AG04450 (cell line): ENCODE measurements around the gene NCF4. TPM values are rescaled to one million over a fixed set of nuclear protein-coding genes. Genes with fewer than 3 reads are reported as not detected.

Experiments
- CTCF ChIA-PET: fragments of 300-600, 350-600 bp; formaldehyde crosslinking; extraction: SDS; loops from one replicate; lab custom pipeline; 2022; ENCODE audit warnings: antibody characterized with exemption, inconsistent platforms; lab: Charles Lee
- POLR2A ChIA-PET: fragments of 350-600 bp; formaldehyde crosslinking; extraction: SDS; loops from one replicate; lab custom pipeline; 2021; ENCODE audit warnings: antibody characterized with exemption, inconsistent platforms; lab: Yijun Ruan, JAX
- DNase-seq: peaks from one replicate; pipeline ENCODE4 v3.0.0-alpha.2; 2011; ENCODE audit warnings: low read depth, low spot score
- H3K27ac ChIP-seq: one replicate; pipeline ENCODE4 v1.5.1; 2012; ENCODE audit warnings: low read depth, low read length, control low read depth
- H3K27me3 ChIP-seq: one replicate; pipeline ENCODE4 v1.6.0; 2012; ENCODE audit warnings: low read length; ENCODE audit not compliant: control insufficient read depth, insufficient read depth
- H3K4me3 ChIP-seq: 2 replicates; pipeline ENCODE4 v1.5.1; 2011; ENCODE audit warnings: mild to moderate bottlenecking, low read depth, low read length, control low read depth
- H3K9me3 ChIP-seq: 2 replicates; pipeline ENCODE4 v1.5.1; 2012; ENCODE audit warnings: low read length; ENCODE audit not compliant: control insufficient read depth, insufficient read depth
- polyA plus RNA-seq: library from polyadenylated mRNA; depleted of rRNA; stranded (reverse); fragments of >200 nt; gene quantifications from 2 replicates; pipeline ENCODE4 v1.2.3, GENCODE V29; 2011
- TF ChIP-seq, protein P1 (sequence below): IDR thresholded peaks from 2 replicates; pipeline ENCODE4 v1.5.1; 2011; ENCODE audit warnings: low read depth, low read length, control low read depth, inconsistent platforms

Gene NCF4
- polyA plus RNA-seq, 1 experiment = not detected

DNA sequence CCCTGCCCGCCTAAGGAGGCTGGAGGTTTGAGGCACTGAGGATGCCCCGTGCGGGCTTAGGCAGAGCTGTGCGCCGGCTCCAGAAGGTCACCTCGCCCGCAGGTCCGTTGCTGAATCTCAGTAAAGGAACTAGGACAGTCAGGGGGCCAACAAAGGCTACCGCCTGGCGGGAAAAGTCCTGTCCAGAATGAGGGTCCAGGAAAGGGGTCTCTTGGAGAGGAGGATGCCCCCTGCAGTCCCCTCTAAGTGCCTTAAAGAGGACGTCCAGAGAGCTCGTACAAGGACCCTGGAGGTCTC is 44.5 kb upstream of the NCF4 start:
- POLR2A ChIA-PET = no interaction called here
- Histone ChIP-seq H3K27ac (no peak overlapping the region), H3K4me3 (no peak overlapping the region), H3K27me3 (peaks cover 76% of the 10 kb centered on the region), H3K9me3 (no peaks in the 10 kb centered on the region)
- TF ChIP-seq, protein P1, sequence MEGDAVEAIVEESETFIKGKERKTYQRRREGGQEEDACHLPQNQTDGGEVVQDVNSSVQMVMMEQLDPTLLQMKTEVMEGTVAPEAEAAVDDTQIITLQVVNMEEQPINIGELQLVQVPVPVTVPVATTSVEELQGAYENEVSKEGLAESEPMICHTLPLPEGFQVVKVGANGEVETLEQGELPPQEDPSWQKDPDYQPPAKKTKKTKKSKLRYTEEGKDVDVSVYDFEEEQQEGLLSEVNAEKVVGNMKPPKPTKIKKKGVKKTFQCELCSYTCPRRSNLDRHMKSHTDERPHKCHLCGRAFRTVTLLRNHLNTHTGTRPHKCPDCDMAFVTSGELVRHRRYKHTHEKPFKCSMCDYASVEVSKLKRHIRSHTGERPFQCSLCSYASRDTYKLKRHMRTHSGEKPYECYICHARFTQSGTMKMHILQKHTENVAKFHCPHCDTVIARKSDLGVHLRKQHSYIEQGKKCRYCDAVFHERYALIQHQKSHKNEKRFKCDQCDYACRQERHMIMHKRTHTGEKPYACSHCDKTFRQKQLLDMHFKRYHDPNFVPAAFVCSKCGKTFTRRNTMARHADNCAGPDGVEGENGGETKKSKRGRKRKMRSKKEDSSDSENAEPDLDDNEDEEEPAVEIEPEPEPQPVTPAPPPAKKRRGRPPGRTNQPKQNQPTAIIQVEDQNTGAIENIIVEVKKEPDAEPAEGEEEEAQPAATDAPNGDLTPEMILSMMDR = no peak
- DNase-seq = no peak
- CTCF ChIA-PET = no interaction called here

DNA sequence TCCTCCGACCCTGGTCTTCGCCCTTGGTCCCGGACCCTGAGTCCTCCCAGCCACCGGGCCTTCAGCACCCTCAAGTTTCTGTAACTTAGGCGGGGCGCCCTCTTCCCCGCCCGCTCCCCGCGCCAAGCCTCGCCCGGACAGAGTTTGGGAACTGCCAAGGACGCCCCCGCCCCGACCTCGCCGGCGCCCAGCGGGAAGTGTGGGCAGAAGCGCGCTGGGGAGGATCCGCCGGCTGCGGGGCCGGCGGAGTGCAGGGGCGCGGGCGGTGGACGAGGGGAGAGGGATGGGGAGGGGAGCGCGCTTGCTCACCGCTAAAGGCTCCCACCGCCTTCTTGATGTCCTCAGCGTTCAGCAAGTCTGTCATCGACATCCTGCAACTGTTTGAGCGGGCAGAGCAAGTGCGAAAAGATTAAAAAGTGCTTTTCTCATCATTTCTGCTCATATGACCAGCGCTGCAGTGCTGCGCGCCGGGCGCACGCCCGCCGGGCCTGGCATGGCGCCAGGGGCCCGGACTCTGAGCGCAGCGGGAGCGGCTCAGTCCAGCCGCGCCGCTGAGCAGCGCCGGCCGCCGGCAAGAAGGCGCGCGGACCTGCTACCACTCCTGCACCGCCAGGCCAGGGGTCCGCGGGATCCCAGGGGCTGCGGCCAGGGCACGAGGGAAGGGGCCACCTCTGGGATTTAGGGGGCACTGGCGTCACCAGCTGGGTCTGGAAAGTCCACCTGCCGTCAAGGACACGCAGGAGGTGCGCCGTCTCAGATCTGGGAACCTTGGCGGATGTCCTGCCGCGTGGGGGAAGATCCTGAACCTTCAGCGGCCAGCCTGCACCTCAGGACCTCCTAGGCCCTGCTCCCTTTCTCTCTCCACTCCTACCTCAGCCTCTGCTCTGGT is 43.9 kb upstream of the NCF4 start, which contains the start of gene PVALB:
TSS of gene PVALB (minus strand) at position 400 of the 889 bp plus-strand sequence. CDS start at position 370, 30 bp downstream.
- TF ChIP-seq, protein P1 = no peak
- CTCF ChIA-PET = interaction anchor here (1.4 kb wide), 1 partner anchor 39 kb away, joined by 5 read pairs; no protein-coding TSS in a partner anchor
- Histone ChIP-seq H3K4me3 (no peak within 1 kb of the TSS), H3K27me3 (peaks cover 71% of the 10 kb centered on the region), H3K9me3 (no peaks in the 10 kb centered on the region), H3K27ac (no peak within 1 kb of the TSS)
- POLR2A ChIA-PET = no interaction called here
- no peak for DNase-seq

DNA sequence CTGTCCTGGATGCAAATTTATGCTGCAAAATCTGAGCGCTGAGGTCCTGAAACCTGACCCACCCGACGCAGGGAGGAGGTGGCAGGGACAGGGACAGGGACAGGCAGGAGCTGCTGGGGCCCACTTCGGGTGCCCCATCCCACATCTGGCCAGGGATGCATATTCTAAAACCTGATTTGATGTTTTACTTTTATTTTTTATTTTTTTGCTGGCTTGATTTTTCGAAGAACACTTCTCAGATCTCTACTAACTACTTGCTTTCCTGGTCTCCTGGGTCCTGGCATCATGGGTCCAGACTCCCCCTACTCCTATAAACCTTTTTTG is 43.3 kb upstream of the NCF4 start:
- TF ChIP-seq, protein P1 = no peak
- ChIA-PET POLR2A (no interaction called here), CTCF (interaction anchor here (1.4 kb wide), 1 partner anchor 39 kb away, joined by 5 read pairs; no protein-coding TSS in a partner anchor)
- Histone ChIP-seq H3K27me3 (peaks cover 71% of the 10 kb centered on the region), H3K9me3 (no peaks in the 10 kb centered on the region), H3K27ac (no peak overlapping the region), H3K4me3 (no peak overlapping the region)
- DNase-seq = no peak

DNA sequence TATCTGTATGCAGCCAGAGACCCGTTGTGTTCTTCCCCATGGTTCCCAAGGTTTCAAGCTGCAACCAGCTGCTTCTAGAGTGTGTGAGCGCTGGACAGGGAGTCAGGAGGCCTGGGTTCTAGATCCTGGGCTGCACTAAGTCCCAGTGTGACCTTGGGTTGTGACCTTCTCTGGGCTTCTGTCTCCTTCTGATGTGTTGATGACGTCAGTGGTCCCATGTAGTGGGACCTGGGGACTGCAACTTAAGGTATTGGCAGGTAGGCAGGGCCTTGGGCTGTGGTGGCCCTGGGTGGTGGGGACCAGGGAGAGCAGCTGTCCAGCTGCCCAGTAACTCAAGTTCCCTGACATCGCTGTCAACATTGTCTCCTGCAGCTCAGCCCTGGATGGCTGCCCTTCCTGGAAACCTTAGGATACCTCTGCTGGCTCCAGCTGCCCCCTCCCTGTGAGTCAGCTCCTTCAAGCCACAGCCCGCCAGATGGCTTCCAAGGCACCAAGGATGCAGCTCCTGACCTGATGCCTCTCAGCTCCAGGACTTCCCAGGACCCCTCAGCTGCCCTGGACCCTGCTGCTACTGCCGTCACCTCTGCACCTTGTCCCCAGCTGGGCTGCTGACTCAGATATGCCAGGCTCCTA is 42.7 kb upstream of the NCF4 start:
- no peak for DNase-seq
- Histone ChIP-seq H3K9me3 (no peaks in the 10 kb centered on the region), H3K27me3 (peaks cover 72% of the 10 kb centered on the region), H3K27ac (no peak overlapping the region), H3K4me3 (no peak overlapping the region)
- TF ChIP-seq, protein P1 = no peak
- ChIA-PET POLR2A (no interaction called here), CTCF (interaction anchor here (1.4 kb wide), 1 partner anchor 38 kb away, joined by 5 read pairs; no protein-coding TSS in a partner anchor)

DNA sequence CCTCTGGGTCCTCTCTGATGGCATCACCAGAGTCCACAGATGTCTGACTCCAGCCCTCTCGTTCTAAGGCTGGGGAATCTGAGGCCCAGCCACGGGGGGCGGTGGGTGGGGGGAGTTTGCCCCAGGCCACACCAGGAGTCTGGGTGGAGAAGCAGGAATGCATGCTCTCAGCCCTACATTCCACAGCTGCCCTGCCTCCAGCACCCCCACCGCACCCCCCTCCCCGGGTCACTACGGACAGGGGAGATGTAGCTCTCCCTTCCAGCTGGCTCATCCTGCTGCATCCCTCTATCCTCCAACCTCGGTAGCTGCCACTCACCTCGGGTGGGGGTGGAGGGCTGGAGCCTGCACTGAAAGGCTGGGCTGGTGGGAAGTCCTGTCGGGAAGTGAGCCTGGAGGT is 41.7 kb upstream of the NCF4 start:
- CTCF ChIA-PET = interaction anchor here (0.6 kb wide), 1 partner anchor 27 kb away, joined by 4 read pairs; no protein-coding TSS in a partner anchor
- POLR2A ChIA-PET = no interaction called here
- DNase-seq = no peak

More for the DNA sequence above, 41.7 kb upstream of the NCF4 start:
- TF ChIP-seq, protein P1 = no peak
- Histone ChIP-seq H3K27me3 (peaks cover 65% of the 10 kb centered on the region), H3K27ac (no peak overlapping the region), H3K4me3 (no peak overlapping the region), H3K9me3 (no peaks in the 10 kb centered on the region)
